ENCODE results near the gene ATP9B. TPM values are rescaled to one million over a fixed set of nuclear protein-coding genes. Genes with fewer than 3 reads are reported as not detected.

Gene ATP9B
- total RNA-seq, 2 experiments from 2014 or later = 61.9 to 63.5 TPM

- H3K27me3 Mint-ChIP-seq = no peaks in the 10 kb centered on the region
- Histone ChIP-seq H3K4me3 (ENCODE audit: low read length) (no peak overlapping the region), H3K4me1 (ENCODE audit: insufficient read depth, low read length) (no peaks in the 10 kb centered on the region), H3K27me3 (ENCODE audit: control insufficient read depth in 1 of 2, insufficient read depth in 2 of 2, low read length in 2 of 2) (no peaks in the 10 kb centered on the region), H3K9me3 (ENCODE audit: control insufficient read depth in 1 of 2, insufficient read depth in 1 of 2, low read length in 2 of 2) (no peaks in the 10 kb centered on the region), H3K27ac (ENCODE audit: low read depth in 1 of 2, low read length in 2 of 2) (no peak overlapping the region), H3K36me3 (ENCODE audit: insufficient read depth, low read length) (peaks cover 12% of the 10 kb centered on the region)
- peaks cover 61% of the 10 kb centered on the region for H3K36me3 Mint-ChIP-seq (ENCODE audit: low read depth)
- H3K9me3 Mint-ChIP-seq = no peaks in the 10 kb centered on the region
- no peak overlapping the region for H3K27ac Mint-ChIP-seq
- ChIA-PET POLR2A (no interaction called here), CTCF (no interaction called here)
- ATAC-seq (ENCODE audit: poor library complexity) (no peak), DNase-seq (no peak)
- H3K4me1 Mint-ChIP-seq (ENCODE audit: low read depth) = no peaks in the 10 kb centered on the region
- H3K4me3 Mint-ChIP-seq = no peak overlapping the region
- intact Hi-C loops (cut with DNase I, micrococcal nuclease) = no loop called here
- TF ChIP-seq, protein P1, sequence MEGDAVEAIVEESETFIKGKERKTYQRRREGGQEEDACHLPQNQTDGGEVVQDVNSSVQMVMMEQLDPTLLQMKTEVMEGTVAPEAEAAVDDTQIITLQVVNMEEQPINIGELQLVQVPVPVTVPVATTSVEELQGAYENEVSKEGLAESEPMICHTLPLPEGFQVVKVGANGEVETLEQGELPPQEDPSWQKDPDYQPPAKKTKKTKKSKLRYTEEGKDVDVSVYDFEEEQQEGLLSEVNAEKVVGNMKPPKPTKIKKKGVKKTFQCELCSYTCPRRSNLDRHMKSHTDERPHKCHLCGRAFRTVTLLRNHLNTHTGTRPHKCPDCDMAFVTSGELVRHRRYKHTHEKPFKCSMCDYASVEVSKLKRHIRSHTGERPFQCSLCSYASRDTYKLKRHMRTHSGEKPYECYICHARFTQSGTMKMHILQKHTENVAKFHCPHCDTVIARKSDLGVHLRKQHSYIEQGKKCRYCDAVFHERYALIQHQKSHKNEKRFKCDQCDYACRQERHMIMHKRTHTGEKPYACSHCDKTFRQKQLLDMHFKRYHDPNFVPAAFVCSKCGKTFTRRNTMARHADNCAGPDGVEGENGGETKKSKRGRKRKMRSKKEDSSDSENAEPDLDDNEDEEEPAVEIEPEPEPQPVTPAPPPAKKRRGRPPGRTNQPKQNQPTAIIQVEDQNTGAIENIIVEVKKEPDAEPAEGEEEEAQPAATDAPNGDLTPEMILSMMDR (IDR thresholded peaks at IDR 0.05) = no peak
Observed at GRCh38 chr18:79222790-79223189, 153.6 kb downstream of the ATP9B start.

DNA sequence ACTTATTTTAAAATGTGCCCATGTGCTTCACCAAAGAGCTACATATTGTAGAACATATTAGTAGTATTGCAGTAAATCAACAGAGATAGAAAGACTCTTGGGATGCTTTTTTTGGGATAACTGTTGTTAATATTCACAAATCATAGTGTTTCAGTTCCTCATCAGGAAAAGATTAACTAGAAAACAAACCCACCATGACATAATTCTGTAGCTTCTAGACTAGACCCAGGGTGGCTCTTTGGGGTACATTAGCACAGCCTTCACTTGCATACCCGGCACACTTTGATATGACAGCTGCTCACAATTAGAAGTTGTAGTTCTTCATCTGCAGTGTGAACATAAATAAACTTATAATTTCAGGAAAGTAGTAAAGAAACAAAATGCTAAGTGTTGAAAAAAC is 154.2 kb downstream of the ATP9B start:
- POLR2A ChIA-PET = no interaction called here
- Histone ChIP-seq H3K9me3 (ENCODE audit: control insufficient read depth in 1 of 2, insufficient read depth in 1 of 2, low read length in 2 of 2) (no peaks in the 10 kb centered on the region), H3K4me3 (ENCODE audit: low read length) (no peak overlapping the region), H3K27ac (ENCODE audit: low read depth in 1 of 2, low read length in 2 of 2) (no peak overlapping the region), H3K27me3 (ENCODE audit: control insufficient read depth in 1 of 2, insufficient read depth in 2 of 2, low read length in 2 of 2) (no peaks in the 10 kb centered on the region), H3K4me1 (ENCODE audit: insufficient read depth, low read length) (no peaks in the 10 kb centered on the region), H3K36me3 (ENCODE audit: insufficient read depth, low read length) (peaks cover 6% of the 10 kb centered on the region)
- no peak for DNase-seq
- CTCF ChIA-PET = no interaction called here
- Mint-ChIP-seq H3K9me3 (no peaks in the 10 kb centered on the region), H3K4me3 (no peak overlapping the region), H3K27me3 (no peaks in the 10 kb centered on the region), H3K4me1 (ENCODE audit: low read depth) (no peaks in the 10 kb centered on the region), H3K36me3 (ENCODE audit: low read depth) (peaks cover 61% of the 10 kb centered on the region), H3K27ac (no peak overlapping the region)
- ATAC-seq (ENCODE audit: poor library complexity) = no peak
- intact Hi-C loops (cut with DNase I, micrococcal nuclease) = no loop called here
- TF ChIP-seq, protein P1 (IDR thresholded peaks at IDR 0.05) = no peak

- DNase-seq = no peak
- H3K4me3 ChIP-seq (ENCODE audit: low read length) = no peak overlapping the region
- H3K4me1 ChIP-seq (ENCODE audit: insufficient read depth, low read length) = no peaks in the 10 kb centered on the region
- Mint-ChIP-seq H3K36me3 (ENCODE audit: low read depth) (peaks cover 53% of the 10 kb centered on the region), H3K4me1 (ENCODE audit: low read depth) (no peaks in the 10 kb centered on the region), H3K27ac (no peak overlapping the region), H3K9me3 (no peaks in the 10 kb centered on the region), H3K27me3 (no peaks in the 10 kb centered on the region), H3K4me3 (no peak overlapping the region)
- no peaks in the 10 kb centered on the region for H3K27me3 ChIP-seq (ENCODE audit: control insufficient read depth in 1 of 2, insufficient read depth in 2 of 2, low read length in 2 of 2)
- peaks cover 6% of the 10 kb centered on the region for H3K36me3 ChIP-seq (ENCODE audit: insufficient read depth, low read length)
- ChIA-PET POLR2A (no interaction called here), CTCF (no interaction called here)
- no peak for ATAC-seq (ENCODE audit: poor library complexity)
- intact Hi-C loops (cut with DNase I, micrococcal nuclease) = no loop called here
- H3K27ac ChIP-seq (ENCODE audit: low read depth in 1 of 2, low read length in 2 of 2) = no peak overlapping the region
- TF ChIP-seq, protein P1 (IDR thresholded peaks at IDR 0.05) = no peak
- no peaks in the 10 kb centered on the region for H3K9me3 ChIP-seq (ENCODE audit: control insufficient read depth in 1 of 2, insufficient read depth in 1 of 2, low read length in 2 of 2)
Observed at GRCh38 chr18:79224381-79224780, 155.2 kb downstream of the ATP9B start.

All from CD4-positive, alpha-beta T cell (primary cell).